GM23338 (cell line): ENCODE results near the gene SHOC1.

Experiments
- CREB1 ChIP-seq: fragments of 250-450 bp; sonication (Bioruptor Pico); IDR thresholded peaks from 2 replicates; pipeline ENCODE4 v1.5.0; 2020; ENCODE audit warnings: low read depth, mild to moderate bottlenecking, moderate library complexity
- EZH2 ChIP-seq: fragments of 200-600 bp; sonication (generic); IDR thresholded peaks from one replicate; pipeline ENCODE4 v1.8.0; 2017; ENCODE audit warnings: antibody characterized with exemption, mild to moderate bottlenecking, low read depth; ENCODE audit not compliant: unreplicated experiment
- EZH2phosphoT487 ChIP-seq: fragments of 200-600 bp; sonication (generic); IDR thresholded peaks from one replicate; pipeline ENCODE4 v1.8.1; 2018; ENCODE audit warnings: antibody characterized with exemption; ENCODE audit not compliant: unreplicated experiment
- JUNB ChIP-seq: IDR thresholded peaks from one replicate; pipeline ENCODE4 v1.6.1; 2016; ENCODE audit warnings: antibody characterized with exemption; ENCODE audit not compliant: unreplicated experiment
- POLR2AphosphoS5 ChIP-seq: IDR thresholded peaks from 2 replicates; pipeline ENCODE4 v1.6.1; 2016; ENCODE audit warnings: antibody characterized with exemption, low read depth
- TF ChIP-seq, protein P1 (sequence below), 2 experiments: fragments of 200-600 bp in 1 of 2; sonication (generic) in 1 of 2; conservative IDR thresholded peaks; 2 replicates each; pipeline versions ENCODE4 v1.5.1 to v1.6.1; 2016 to 2017; ENCODE audit warnings: antibody characterized with exemption in 2 of 2, low read depth in 2 of 2, mild to moderate bottlenecking in 2 of 2, moderate library complexity in 1 of 2
- TF ChIP-seq, protein P2 (sequence below): IDR thresholded peaks from 2 replicates; pipeline ENCODE4 v1.6.1; 2016; ENCODE audit warnings: antibody characterized with exemption

DNA sequence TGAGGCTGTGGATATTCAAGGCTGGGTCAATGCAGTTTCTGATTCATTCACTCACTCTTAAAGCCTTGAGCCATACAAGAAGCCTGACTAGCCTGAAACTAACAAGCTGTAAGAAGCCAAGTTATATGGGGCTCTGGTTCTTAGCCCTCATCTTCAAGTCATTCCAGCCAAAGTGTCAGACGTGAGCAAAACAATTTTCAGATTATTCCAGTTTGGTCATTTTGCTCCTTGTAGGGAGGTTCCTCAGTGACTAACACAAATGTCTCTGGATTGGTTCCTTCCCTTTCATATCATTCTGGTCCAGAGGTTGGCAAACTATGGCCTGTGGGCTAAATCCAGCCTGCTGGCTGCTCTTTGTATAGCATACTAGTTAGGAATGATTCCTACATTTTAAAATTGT, 12.5 kb upstream of the SHOC1 start:
- TF ChIP-seq, protein P1, sequence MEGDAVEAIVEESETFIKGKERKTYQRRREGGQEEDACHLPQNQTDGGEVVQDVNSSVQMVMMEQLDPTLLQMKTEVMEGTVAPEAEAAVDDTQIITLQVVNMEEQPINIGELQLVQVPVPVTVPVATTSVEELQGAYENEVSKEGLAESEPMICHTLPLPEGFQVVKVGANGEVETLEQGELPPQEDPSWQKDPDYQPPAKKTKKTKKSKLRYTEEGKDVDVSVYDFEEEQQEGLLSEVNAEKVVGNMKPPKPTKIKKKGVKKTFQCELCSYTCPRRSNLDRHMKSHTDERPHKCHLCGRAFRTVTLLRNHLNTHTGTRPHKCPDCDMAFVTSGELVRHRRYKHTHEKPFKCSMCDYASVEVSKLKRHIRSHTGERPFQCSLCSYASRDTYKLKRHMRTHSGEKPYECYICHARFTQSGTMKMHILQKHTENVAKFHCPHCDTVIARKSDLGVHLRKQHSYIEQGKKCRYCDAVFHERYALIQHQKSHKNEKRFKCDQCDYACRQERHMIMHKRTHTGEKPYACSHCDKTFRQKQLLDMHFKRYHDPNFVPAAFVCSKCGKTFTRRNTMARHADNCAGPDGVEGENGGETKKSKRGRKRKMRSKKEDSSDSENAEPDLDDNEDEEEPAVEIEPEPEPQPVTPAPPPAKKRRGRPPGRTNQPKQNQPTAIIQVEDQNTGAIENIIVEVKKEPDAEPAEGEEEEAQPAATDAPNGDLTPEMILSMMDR (conservative IDR thresholded peaks at IDR 0.05; ENCODE audit: low read depth in 2 of 2): no peak
- TF ChIP-seq POLR2AphosphoS5: no peak
- TF ChIP-seq EZH2phosphoT487: no peak
- TF ChIP-seq, protein P2, sequence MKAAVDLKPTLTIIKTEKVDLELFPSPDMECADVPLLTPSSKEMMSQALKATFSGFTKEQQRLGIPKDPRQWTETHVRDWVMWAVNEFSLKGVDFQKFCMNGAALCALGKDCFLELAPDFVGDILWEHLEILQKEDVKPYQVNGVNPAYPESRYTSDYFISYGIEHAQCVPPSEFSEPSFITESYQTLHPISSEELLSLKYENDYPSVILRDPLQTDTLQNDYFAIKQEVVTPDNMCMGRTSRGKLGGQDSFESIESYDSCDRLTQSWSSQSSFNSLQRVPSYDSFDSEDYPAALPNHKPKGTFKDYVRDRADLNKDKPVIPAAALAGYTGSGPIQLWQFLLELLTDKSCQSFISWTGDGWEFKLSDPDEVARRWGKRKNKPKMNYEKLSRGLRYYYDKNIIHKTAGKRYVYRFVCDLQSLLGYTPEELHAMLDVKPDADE: no peak
- no peak for TF ChIP-seq EZH2
- TF ChIP-seq CREB1: no peak
- TF ChIP-seq JUNB: no peak
